K562 (cell line): ENCODE results near the gene XPO1. TPM values are rescaled to one million over a fixed set of nuclear protein-coding genes. Genes with fewer than 3 reads are reported as not detected.

Source experiments
- CEBPG ChIP-seq, 3 experiments: fragments of 200-800 bp in 1 of 3; sonication (Bioruptor generic) in 1 of 3; sonication (generic) in 1 of 3; formaldehyde crosslinking in 1 of 3; IDR thresholded peaks in 2 of 3; conservative IDR thresholded peaks in 1 of 3; 2 replicates each; pipeline versions ENCODE4 v1.6.1 to v1.8.0; 2016 to 2022; ENCODE audit warnings: missing compliant biosample characterization in 2 of 3, missing genetic modification characterization in 2 of 3, mild to moderate bottlenecking in 1 of 3, missing genetic modification reagents in 1 of 3
- HOXB6 ChIP-seq: fragments of 250-450 bp; sonication (Bioruptor Pico); IDR thresholded peaks from 2 replicates; pipeline ENCODE4 v1.5.1; 2022; ENCODE audit warnings: mild to moderate bottlenecking, borderline replicate concordance
- NR2C1 ChIP-seq, 2 experiments: fragments of 450-650 bp; IDR thresholded peaks; 2 replicates each; pipeline ENCODE4 v1.6.1; 2017; ENCODE audit warnings: mild to moderate bottlenecking in 2 of 2, antibody characterized with exemption in 1 of 2, inconsistent platforms in 1 of 2, missing compliant biosample characterization in 1 of 2, missing genetic modification characterization in 1 of 2
- ZNF696 ChIP-seq: fragments of 250-450 bp; sonication (Bioruptor Pico); conservative IDR thresholded peaks from 2 replicates; pipeline ENCODE4 v1.4.0; 2020; ENCODE audit warnings: mild to moderate bottlenecking, moderate library complexity
- ZNF77 ChIP-seq: fragments of 250-450 bp; sonication (Bioruptor Pico); IDR thresholded peaks from 2 replicates; pipeline ENCODE4 v1.5.0; 2020
- polyA plus RNA-seq, 8 experiments: library from polyadenylated mRNA; depleted of rRNA in 4 of 8; stranded (reverse) in 5 of 8; unstranded in 3 of 8; fragments of >200 nt; fragmentation: Nextera tagmentation in 2 of 8; fragmentation: Illumina TruSeq in 1 of 8; extraction: Ambion mirVana in 2 of 8; extraction: Trizol in 1 of 8; gene quantifications; 2 replicates each; pipeline versions ENCODE4 v1.2.1 to v1.2.3, GENCODE V29; 2011 to 2014; ENCODE audit warnings: inconsistent platforms in 1 of 8, missing spikeins in 1 of 8
- total RNA-seq, 7 experiments: library from RNA; depleted of rRNA in 6 of 7; stranded (reverse); fragments of >200 nt in 6 of 7; fragmentation: Illumina TruSeq in 2 of 7; extraction: Trizol in 2 of 7; gene quantifications; 2 replicates each; pipeline versions ENCODE4 v1.2.1 to v1.2.3, GENCODE V29; 2011 to 2021; ENCODE audit warnings: low replicate concordance in 1 of 7
- TF ChIP-seq, protein P1 (sequence below): fragments of 250-450 bp; sonication (Bioruptor Pico); IDR thresholded peaks from 2 replicates; pipeline ENCODE4 v1.4.0; 2020; ENCODE audit warnings: mild to moderate bottlenecking
- TF ChIP-seq, protein P2 (sequence below): sonication (generic); formaldehyde crosslinking; IDR thresholded peaks from 2 replicates; pipeline ENCODE4 v1.8.0; 2022; ENCODE audit warnings: mild to moderate bottlenecking, missing genetic modification reagents

XPO1 gene
- total and polyA plus RNA-seq, 9 of the 15 experiments (the other 6 are each of a cell fraction or from before 2014, with no cell fraction given), result 86.2 to 307 (median 216) TPM

DNA sequence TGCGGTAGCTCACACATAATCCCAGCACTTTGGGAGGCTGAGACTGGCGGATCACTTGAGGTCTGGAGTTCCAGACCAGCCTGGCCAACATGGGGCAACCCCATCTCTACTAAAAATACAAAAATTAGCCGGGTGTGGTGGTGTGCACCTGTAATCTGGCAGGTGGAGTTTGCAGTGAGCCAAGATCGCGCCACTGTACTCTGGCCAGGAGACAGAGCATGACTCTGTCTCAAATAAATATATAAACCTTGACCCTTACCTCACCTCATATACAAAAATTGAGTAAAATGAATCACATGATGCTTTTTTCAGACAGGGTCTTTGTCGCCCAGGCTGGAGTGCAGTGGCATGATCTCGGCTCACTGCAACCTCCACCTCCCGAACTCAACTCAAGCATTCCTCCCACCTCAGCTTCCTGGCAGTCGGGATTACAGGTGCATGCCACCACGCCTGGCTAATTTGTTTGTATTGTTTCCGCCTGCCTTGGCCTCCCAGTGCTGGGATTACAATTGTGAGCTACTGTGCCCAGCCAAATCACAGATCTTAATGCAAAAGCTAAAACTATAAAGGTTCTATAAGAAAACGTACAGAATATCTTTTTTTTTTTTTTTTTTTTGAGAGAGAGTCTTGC is 25.3 kb downstream of the XPO1 start (continued):
- TF ChIP-seq, protein P1, sequence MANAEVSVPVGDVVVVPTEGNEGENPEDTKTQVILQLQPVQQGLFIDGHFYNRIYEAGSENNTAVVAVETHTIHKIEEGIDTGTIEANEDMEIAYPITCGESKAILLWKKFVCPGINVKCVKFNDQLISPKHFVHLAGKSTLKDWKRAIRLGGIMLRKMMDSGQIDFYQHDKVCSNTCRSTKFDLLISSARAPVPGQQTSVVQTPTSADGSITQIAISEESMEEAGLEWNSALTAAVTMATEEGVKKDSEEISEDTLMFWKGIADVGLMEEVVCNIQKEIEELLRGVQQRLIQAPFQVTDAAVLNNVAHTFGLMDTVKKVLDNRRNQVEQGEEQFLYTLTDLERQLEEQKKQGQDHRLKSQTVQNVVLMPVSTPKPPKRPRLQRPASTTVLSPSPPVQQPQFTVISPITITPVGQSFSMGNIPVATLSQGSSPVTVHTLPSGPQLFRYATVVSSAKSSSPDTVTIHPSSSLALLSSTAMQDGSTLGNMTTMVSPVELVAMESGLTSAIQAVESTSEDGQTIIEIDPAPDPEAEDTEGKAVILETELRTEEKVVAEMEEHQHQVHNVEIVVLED, result no peak
- no peak for TF ChIP-seq NR2C1 (IDR thresholded peaks at IDR 0.05)
- no peak for TF ChIP-seq NR2C1 (tag; IDR thresholded peaks at IDR 0.05)
- no peak for TF ChIP-seq CEBPG (CRISPR knock-in tag; IDR thresholded peaks at IDR 0.05)
- no peak for TF ChIP-seq CEBPG (tag; conservative IDR thresholded peaks at IDR 0.05 in 1 of 2, IDR thresholded peaks at IDR 0.05 in 1 of 2)
- TF ChIP-seq, protein P2, sequence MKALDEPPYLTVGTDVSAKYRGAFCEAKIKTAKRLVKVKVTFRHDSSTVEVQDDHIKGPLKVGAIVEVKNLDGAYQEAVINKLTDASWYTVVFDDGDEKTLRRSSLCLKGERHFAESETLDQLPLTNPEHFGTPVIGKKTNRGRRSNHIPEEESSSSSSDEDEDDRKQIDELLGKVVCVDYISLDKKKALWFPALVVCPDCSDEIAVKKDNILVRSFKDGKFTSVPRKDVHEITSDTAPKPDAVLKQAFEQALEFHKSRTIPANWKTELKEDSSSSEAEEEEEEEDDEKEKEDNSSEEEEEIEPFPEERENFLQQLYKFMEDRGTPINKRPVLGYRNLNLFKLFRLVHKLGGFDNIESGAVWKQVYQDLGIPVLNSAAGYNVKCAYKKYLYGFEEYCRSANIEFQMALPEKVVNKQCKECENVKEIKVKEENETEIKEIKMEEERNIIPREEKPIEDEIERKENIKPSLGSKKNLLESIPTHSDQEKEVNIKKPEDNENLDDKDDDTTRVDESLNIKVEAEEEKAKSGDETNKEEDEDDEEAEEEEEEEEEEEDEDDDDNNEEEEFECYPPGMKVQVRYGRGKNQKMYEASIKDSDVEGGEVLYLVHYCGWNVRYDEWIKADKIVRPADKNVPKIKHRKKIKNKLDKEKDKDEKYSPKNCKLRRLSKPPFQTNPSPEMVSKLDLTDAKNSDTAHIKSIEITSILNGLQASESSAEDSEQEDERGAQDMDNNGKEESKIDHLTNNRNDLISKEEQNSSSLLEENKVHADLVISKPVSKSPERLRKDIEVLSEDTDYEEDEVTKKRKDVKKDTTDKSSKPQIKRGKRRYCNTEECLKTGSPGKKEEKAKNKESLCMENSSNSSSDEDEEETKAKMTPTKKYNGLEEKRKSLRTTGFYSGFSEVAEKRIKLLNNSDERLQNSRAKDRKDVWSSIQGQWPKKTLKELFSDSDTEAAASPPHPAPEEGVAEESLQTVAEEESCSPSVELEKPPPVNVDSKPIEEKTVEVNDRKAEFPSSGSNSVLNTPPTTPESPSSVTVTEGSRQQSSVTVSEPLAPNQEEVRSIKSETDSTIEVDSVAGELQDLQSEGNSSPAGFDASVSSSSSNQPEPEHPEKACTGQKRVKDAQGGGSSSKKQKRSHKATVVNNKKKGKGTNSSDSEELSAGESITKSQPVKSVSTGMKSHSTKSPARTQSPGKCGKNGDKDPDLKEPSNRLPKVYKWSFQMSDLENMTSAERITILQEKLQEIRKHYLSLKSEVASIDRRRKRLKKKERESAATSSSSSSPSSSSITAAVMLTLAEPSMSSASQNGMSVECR (CRISPR knock-in tag), result no peak
- TF ChIP-seq HOXB6 (CRISPR knock-in tag), result no peak
- no peak for TF ChIP-seq ZNF77 (CRISPR knock-in tag)
- no peak for TF ChIP-seq ZNF696 (CRISPR knock-in tag)
